Kidney (tissue), 22 donors: ENCODE results near the gene ZC3HAV1. TPM values are rescaled to one million over a fixed set of nuclear protein-coding genes. Genes with fewer than 3 reads are reported as not detected.

ENCODE experiments used
- DNase-seq, 5 donors: peaks; one replicate each; pipeline ENCODE4 v3.0.0-alpha.2; 2013 to 2020
- FAIRE-seq: peaks from 2 replicates; lab custom pipeline; 2012; peaks lifted over from hg19 to GRCh38; lab: Jason Lieb, UNC
- H3K27ac ChIP-seq, 2 donors: one replicate each; pipeline ENCODE4 v1.7.0; 2013; ENCODE audit warnings: low read depth in 2 of 2, low read length in 2 of 2, inconsistent platforms in 1 of 2
- H3K27me3 ChIP-seq: one replicate; pipeline ENCODE4 v1.7.1; 2013; ENCODE audit warnings: low read length, inconsistent platforms; ENCODE audit not compliant: control insufficient read depth, insufficient read depth
- H3K36me3 ChIP-seq, 3 donors: one replicate each; pipeline versions ENCODE4 v1.7.0 to v1.7.1; 2013; ENCODE audit warnings: low read length in 3 of 3, control low read depth in 1 of 3, inconsistent platforms in 1 of 3; ENCODE audit not compliant: insufficient read depth in 3 of 3, control insufficient read depth in 2 of 3
- H3K4me1 ChIP-seq, 3 donors: one replicate each; pipeline versions ENCODE4 v1.7.0 to v1.7.1; 2013; ENCODE audit warnings: low read length in 3 of 3, inconsistent platforms in 1 of 3, low read depth in 1 of 3; ENCODE audit not compliant: control insufficient read depth in 2 of 3, insufficient read depth in 2 of 3
- H3K4me3 ChIP-seq, 3 donors: one replicate each; pipeline versions ENCODE4 v1.7.0 to v1.8.1; 2013; ENCODE audit warnings: low read length in 3 of 3, control low read depth in 1 of 3, inconsistent platforms in 1 of 3
- H3K9ac ChIP-seq, 3 donors: one replicate each; pipeline versions ENCODE4 v1.7.0 to v1.7.1; 2013; ENCODE audit warnings: low read length in 3 of 3, control low read depth in 1 of 3, inconsistent platforms in 1 of 3
- H3K9me3 ChIP-seq, 3 donors: one replicate each; pipeline versions ENCODE4 v1.7.0 to v1.7.1; 2013; ENCODE audit warnings: low read length in 3 of 3, control low read depth in 1 of 3, inconsistent platforms in 1 of 3; ENCODE audit not compliant: control insufficient read depth in 2 of 3, insufficient read depth in 1 of 3
- intact Hi-C: fragments of 100-400 bp; cut with DNase I; formaldehyde crosslinking; loops from one replicate; pipeline ENCODE4 v1.11.1; 2022
- long read RNA-seq, 10 donors: library from polyadenylated mRNA in 1 of 10; unstranded in 1 of 10; transcript quantifications; one replicate each; pipeline ENCODE4 v2.0.0 and lab custom pipeline, GENCODE V29; 2021 to 2026
- polyA plus RNA-seq: library from polyadenylated mRNA; stranded (reverse); fragments of 350-450 nt; fragmentation: Illumina TruSeq; extraction: RNeasy Lipid Tissue Mini Kit (QIAGEN cat#74804); gene quantifications from one replicate; pipeline ENCODE4 v1.2.3, GENCODE V29; 2014; ENCODE audit warnings: low read depth, low replicate concordance; ENCODE audit not compliant: insufficient read depth
- total RNA-seq: library from RNA; stranded (reverse); fragmentation: NEBNext Ultra II Directional; extraction: Animal tissue kit (Norgen Biotek cat#: 25700); gene quantifications from one replicate; pipeline ENCODE4 v1.2.1, GENCODE V29; 2021
- TF ChIP-seq, protein P1 (sequence below): IDR thresholded peaks from 3 replicates; pipeline ENCODE4 v1.5.1; 2012; ENCODE audit warnings: mild to moderate bottlenecking, moderate library complexity, borderline replicate concordance; ENCODE audit not compliant: insufficient read depth; ENCODE audit errors: extremely low read depth
- donor health status: control.
- donor health status: control.
- donor health status: control.
- donor health status: control.
- donor health status: control.
- donor health status: DM: yes; HTN: yes; CAD: no.
- donor health status: Normal renal cell carcinoma (clear cell type).

ZC3HAV1 gene
- total RNA-seq = 40.2 TPM
- polyA plus RNA-seq = 11.1 TPM
- long read RNA-seq, donor 1 = 0 reads
- long read RNA-seq, donor 2 = 0 reads
- long read RNA-seq, donor 3, full-length matches to known transcripts = 2 of 2 reads
- long read RNA-seq, donor 3, partial matches to known transcripts = 0 of 2 reads
- long read RNA-seq, donor 3, other reads (novel, unspliced or antisense) = 0 of 2 reads
- long read RNA-seq, donor 4, partial matches to known transcripts = 17 of 17 reads
- long read RNA-seq, donor 4, other reads (novel, unspliced or antisense) = 0 of 17 reads
- long read RNA-seq, donor 5 = 0 reads
- long read RNA-seq, donor 6 = 0 reads
- long read RNA-seq, donor 7, partial matches to known transcripts = 5 of 11 reads
- long read RNA-seq, donor 7, other reads (novel, unspliced or antisense) = 4 of 11 reads
- long read RNA-seq, donor 8, full-length matches to known transcripts = 2 of 2 reads
- long read RNA-seq, donor 8, partial matches to known transcripts = 0 of 2 reads
- long read RNA-seq, donor 8, other reads (novel, unspliced or antisense) = 0 of 2 reads
- long read RNA-seq, donor 9, full-length matches to known transcripts = 1 of 1 reads
- long read RNA-seq, donor 9, partial matches to known transcripts = 0 of 1 reads
- long read RNA-seq, donor 9, other reads (novel, unspliced or antisense) = 0 of 1 reads
- long read RNA-seq, donor 10, full-length matches to known transcripts = 3 of 3 reads
- long read RNA-seq, donor 10, partial matches to known transcripts = 0 of 3 reads
- long read RNA-seq, donor 10, other reads (novel, unspliced or antisense) = 0 of 3 reads

DNA sequence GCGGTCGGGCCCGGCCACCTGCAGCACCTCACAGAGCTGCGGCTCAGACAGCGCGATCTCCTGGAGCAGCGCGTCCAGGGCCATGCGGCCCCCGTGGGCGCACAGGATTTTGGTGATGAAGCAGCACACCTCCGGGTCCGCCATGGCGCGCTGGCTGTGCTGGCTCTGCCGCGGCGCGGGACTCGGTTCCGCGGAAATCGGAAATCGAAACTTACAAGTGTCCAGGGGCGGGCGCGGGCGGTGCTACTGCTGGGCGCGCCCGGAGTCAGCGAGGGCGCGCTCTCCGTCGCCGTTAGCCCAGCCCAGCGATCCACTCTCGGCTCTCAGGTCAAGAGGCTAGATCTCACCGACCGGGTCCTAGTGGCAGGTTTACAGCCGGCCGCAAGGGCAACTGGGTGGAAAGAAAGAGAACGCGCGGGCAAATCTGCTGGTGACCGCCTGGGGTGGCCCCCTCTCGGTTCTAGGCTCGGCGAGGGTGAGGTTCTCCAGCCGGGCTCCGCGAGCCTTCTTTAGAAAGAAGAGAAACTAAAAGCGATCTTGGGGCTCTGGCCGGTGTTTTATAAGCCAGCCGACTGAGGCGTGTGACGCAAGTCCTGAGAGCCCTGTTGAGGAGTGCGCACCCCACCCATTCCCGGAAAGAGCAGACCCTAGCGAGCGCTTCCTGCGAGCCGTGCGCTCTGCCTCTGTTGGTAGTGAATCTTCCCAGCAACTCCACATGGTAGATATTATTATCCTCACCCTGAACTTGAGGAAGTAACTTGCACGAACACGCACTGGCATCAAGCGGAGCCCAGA is at the start of gene ZC3HAV1:
ZC3HAV1 (minus strand) TSS at position 533 of the 795 bp plus-strand sequence; CDS start at position 144, 389 bp downstream.
- H3K9me3 ChIP-seq = no peaks in the 10 kb centered on the region
- intact Hi-C loops = no loop called here
- peak within 1 kb of the TSS; percentile 93 to 95 for H3K27ac ChIP-seq
- TF ChIP-seq, protein P1, sequence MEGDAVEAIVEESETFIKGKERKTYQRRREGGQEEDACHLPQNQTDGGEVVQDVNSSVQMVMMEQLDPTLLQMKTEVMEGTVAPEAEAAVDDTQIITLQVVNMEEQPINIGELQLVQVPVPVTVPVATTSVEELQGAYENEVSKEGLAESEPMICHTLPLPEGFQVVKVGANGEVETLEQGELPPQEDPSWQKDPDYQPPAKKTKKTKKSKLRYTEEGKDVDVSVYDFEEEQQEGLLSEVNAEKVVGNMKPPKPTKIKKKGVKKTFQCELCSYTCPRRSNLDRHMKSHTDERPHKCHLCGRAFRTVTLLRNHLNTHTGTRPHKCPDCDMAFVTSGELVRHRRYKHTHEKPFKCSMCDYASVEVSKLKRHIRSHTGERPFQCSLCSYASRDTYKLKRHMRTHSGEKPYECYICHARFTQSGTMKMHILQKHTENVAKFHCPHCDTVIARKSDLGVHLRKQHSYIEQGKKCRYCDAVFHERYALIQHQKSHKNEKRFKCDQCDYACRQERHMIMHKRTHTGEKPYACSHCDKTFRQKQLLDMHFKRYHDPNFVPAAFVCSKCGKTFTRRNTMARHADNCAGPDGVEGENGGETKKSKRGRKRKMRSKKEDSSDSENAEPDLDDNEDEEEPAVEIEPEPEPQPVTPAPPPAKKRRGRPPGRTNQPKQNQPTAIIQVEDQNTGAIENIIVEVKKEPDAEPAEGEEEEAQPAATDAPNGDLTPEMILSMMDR = no peak
- DNase-seq (peak; percentile 75 to 95 (median 84)), FAIRE-seq (no peak)
- no peaks in the 10 kb centered on the region for H3K27me3 ChIP-seq
- H3K36me3 ChIP-seq = no peaks in the 10 kb centered on the region
- peak within 1 kb of the TSS; percentile 41 to 70 (median 50) for H3K9ac ChIP-seq
- peak within 1 kb of the TSS; percentile 72 to 92 (median 74) for H3K4me3 ChIP-seq
- H3K4me1 ChIP-seq = peaks cover 0 to 6% (median 3%) of the 10 kb centered on the region in 3 donors

DNA sequence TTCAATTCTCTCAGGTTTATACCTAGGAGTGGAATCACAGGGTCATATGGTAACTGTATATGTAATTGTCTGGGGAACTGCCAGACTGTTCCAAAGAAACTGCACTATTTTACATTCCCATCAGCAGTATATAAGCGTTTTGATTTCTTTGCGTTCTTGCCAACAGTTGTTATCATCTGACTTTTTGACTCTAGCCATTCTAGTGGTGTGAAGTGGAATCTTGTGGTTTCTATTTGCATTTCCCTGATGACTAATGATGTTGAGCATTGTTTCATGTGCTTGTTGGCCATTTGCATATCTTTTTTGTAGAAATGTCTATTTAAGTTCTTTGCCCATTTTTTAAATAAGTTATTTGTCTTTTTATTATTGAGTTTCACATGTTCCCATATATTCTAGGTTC is 44.3 kb upstream of the ZC3HAV1 start:
- H3K27ac ChIP-seq = no peak overlapping the region
- DNase-seq (peak in 2 of 5 donors; percentile 6 to 29), FAIRE-seq (no peak)
- no peaks in the 10 kb centered on the region for H3K36me3 ChIP-seq
- TF ChIP-seq, protein P1 = no peak
- no peaks in the 10 kb centered on the region for H3K9me3 ChIP-seq
- H3K27me3 ChIP-seq = no peaks in the 10 kb centered on the region
- intact Hi-C loops = no loop called here
- H3K9ac ChIP-seq = no peak overlapping the region
- no peaks in the 10 kb centered on the region for H3K4me1 ChIP-seq
- no peak overlapping the region for H3K4me3 ChIP-seq

DNA sequence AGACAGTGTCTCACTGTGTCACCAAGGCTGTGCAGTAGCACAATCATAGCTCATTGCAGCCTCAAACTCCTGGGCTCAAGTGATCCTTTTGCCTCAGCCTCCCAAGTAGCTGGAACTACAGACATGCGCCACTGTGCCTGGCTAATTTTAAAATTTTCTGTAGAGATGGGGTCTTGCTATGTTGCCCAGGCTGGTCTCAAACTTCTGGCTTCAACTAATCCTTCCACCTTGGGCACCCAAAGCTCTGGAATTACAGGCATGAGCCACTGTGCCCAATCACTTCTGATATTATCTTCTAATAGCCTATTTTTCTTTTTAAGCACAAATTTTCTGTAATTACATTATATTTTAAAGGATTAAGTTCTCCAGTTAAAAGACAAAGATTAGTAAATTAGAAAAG is 42.6 kb upstream of the ZC3HAV1 start:
- TF ChIP-seq, protein P1 = no peak
- Histone ChIP-seq H3K4me1 (no peaks in the 10 kb centered on the region), H3K9ac (no peak overlapping the region), H3K36me3 (no peaks in the 10 kb centered on the region), H3K9me3 (no peaks in the 10 kb centered on the region), H3K27me3 (no peaks in the 10 kb centered on the region), H3K4me3 (no peak overlapping the region), H3K27ac (no peak overlapping the region)
- intact Hi-C loops = no loop called here
- FAIRE-seq (no peak), DNase-seq (no peak)
